Panc1 (cell line): ENCODE results near the gene PROZ.

ENCODE experiments used
- CTCF ChIP-seq: fragments of 450-650 bp; IDR thresholded peaks from 2 replicates; pipeline ENCODE4 v1.5.1; 2017; ENCODE audit warnings: mild to moderate bottlenecking
- POLR2AphosphoS5 ChIP-seq: IDR thresholded peaks from 2 replicates; pipeline ENCODE4 v1.6.1; 2012; ENCODE audit warnings: mild to moderate bottlenecking, low read depth, low read length, moderate library complexity
- REST ChIP-seq, 2 experiments: IDR thresholded peaks; 2 replicates each; pipeline ENCODE4 v1.6.1; 2011 to 2012; ENCODE audit warnings: low read depth in 2 of 2, control low read depth in 1 of 2, low read length in 1 of 2, mild to moderate bottlenecking in 1 of 2, moderate library complexity in 1 of 2; ENCODE audit not compliant: insufficient read depth in 1 of 2
- SIN3A ChIP-seq: IDR thresholded peaks from 2 replicates; pipeline ENCODE4 v1.6.1; 2012; ENCODE audit warnings: low read depth, mild to moderate bottlenecking, low read length, moderate library complexity, borderline replicate concordance; ENCODE audit not compliant: insufficient read depth
- TCF7L2 ChIP-seq: IDR thresholded peaks from 2 replicates; pipeline ENCODE4 v1.6.1; 2011; ENCODE audit warnings: mild to moderate bottlenecking, low read depth, low read length, inconsistent platforms

DNA sequence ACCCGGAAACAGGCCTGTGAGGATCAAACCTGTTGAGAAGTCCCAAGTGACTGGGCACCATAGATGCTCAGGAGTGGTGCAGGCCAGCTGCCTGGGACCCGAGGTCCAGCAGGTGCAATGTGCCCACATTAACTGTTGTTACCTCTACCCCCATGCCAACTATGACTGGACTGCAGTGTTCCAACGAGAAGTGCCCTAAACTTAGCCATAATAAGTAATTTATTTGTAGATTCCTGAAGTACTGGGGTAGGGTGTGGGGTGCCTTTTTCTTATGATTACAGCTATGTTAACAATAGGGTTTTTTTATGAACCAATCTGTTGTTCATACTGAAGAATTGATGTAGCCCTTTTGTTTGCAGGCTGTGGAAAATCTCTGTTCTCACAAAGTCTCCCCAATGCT lies 60.1 kb downstream of the PROZ start:
- TF ChIP-seq CTCF (no peak), SIN3A (no peak), REST (IDR thresholded peaks at IDR 0.05; ENCODE audit: insufficient read depth in 1 of 2, low read depth in 2 of 2, low read length in 1 of 2) (no peak), POLR2AphosphoS5 (no peak), TCF7L2 (no peak)
